PC-3 (cell line): ENCODE data around the gene ATP5PB. TPM values are rescaled to one million over a fixed set of nuclear protein-coding genes. Genes with fewer than 3 reads are reported as not detected.

Experiments
- ATAC-seq: fragments of 200-7000 bp; cut with Tn5 transposase; 2 replicates; pipeline ENCODE4 v1.9.1; 2020; ENCODE audit warnings: mild to moderate bottlenecking, moderate library complexity
- BruUV-seq: library from RNA; stranded (reverse); fragments of 400-500 nt; replicated peaks from 2 replicates; lab custom pipeline; 2021; lab: Mats Ljungman, UMichigan
- CTCF ChIA-PET: fragments of 300-600 bp; sonication (Branson Sonifier 250); formaldehyde crosslinking; loops from one replicate; lab custom pipeline; 2022; ENCODE audit warnings: antibody characterized with exemption; lab: Charles Lee
- POLR2A ChIA-PET: fragments of 300-600 bp; sonication (Branson Sonifier 250); formaldehyde crosslinking; loops from one replicate; lab custom pipeline; 2022; ENCODE audit warnings: antibody characterized with exemption; ENCODE audit not compliant: unreplicated experiment; lab: Charles Lee
- DNase-seq: peaks from one replicate; pipeline ENCODE4 v3.0.0-alpha.2; 2015
- H2AFZ ChIP-seq: fragments of 300-600 bp; sonication (generic); 2 replicates; pipeline ENCODE4 v1.6.0; 2016; ENCODE audit warnings: antibody characterized with exemption, low read length
- H3F3A ChIP-seq: fragments of 300-600 bp; sonication (generic); one replicate; pipeline ENCODE4 v1.6.0; 2017; ENCODE audit warnings: antibody characterized with exemption, low read length, control low read depth, mild to moderate bottlenecking; ENCODE audit not compliant: unreplicated experiment
- H3K27ac ChIP-seq: fragments of 300-600 bp; sonication (generic); 2 replicates; pipeline ENCODE4 v1.5.1; 2016; ENCODE audit warnings: mild to moderate bottlenecking, low read length
- H3K27me3 ChIP-seq: fragments of 300-600 bp; sonication (generic); 2 replicates; pipeline ENCODE4 v1.6.1; 2016; ENCODE audit warnings: low read length, mixed read lengths
- H3K36me3 ChIP-seq: fragments of 300-600 bp; sonication (generic); 2 replicates; pipeline ENCODE4 v1.6.1; 2016; ENCODE audit warnings: low read depth, mixed run types, low read length, mixed read lengths
- H3K4me1 ChIP-seq: fragments of 300-600 bp; sonication (generic); 2 replicates; pipeline ENCODE4 v1.5.1; 2016; ENCODE audit warnings: low read length; ENCODE audit not compliant: insufficient read depth
- H3K4me2 ChIP-seq: fragments of 300-600 bp; sonication (generic); 2 replicates; pipeline ENCODE4 v1.6.0; 2016; ENCODE audit warnings: low read length
- H3K4me3 ChIP-seq: fragments of 300-600 bp; sonication (generic); 2 replicates; pipeline ENCODE4 v1.5.1; 2016; ENCODE audit warnings: mild to moderate bottlenecking, low read length, mixed read lengths
- H3K79me2 ChIP-seq: fragments of 300-600 bp; sonication (generic); 2 replicates; pipeline ENCODE4 v1.6.1; 2017; ENCODE audit warnings: low read length, mixed read lengths
- H3K9ac ChIP-seq: fragments of 300-600 bp; sonication (generic); 2 replicates; pipeline ENCODE4 v1.6.0; 2016; ENCODE audit warnings: mild to moderate bottlenecking, low read length
- H3K9me2 ChIP-seq: fragments of 300-600 bp; sonication (generic); replicated peaks from 2 replicates; pipeline ENCODE4 v1.6.1; 2016; ENCODE audit warnings: mixed run types, low read length, mixed read lengths
- H3K9me3 ChIP-seq: fragments of 300-600 bp; sonication (generic); 2 replicates; pipeline ENCODE4 v1.6.1; 2016; ENCODE audit warnings: low read length, mixed read lengths
- H4K20me1 ChIP-seq: fragments of 300-600 bp; sonication (generic); 2 replicates; pipeline ENCODE4 v1.6.1; 2016; ENCODE audit warnings: low read length, mixed read lengths
- CTCF ChIP-seq: fragments of 300-600 bp; sonication (generic); conservative IDR thresholded peaks from 2 replicates; pipeline ENCODE4 v1.5.1; 2017; ENCODE audit warnings: antibody characterized with exemption, low read depth, mild to moderate bottlenecking, low read length
- EZH2 ChIP-seq: fragments of 300-600 bp; sonication (generic); IDR thresholded peaks from one replicate; pipeline ENCODE4 v1.6.1; 2017; ENCODE audit warnings: antibody characterized with exemption, mild to moderate bottlenecking, low read length; ENCODE audit not compliant: unreplicated experiment
- EZH2phosphoT487 ChIP-seq: fragments of 300-600 bp; sonication (generic); IDR thresholded peaks from 2 replicates; pipeline ENCODE4 v1.6.1; 2018; ENCODE audit warnings: mild to moderate bottlenecking, antibody characterized with exemption, low read length, borderline replicate concordance
- intact Hi-C: fragments of 100-400 bp; cut with micrococcal nuclease; formaldehyde crosslinking; loops from 2 replicates; pipeline ENCODE4 v1.9.0; 2023
- total RNA-seq: library from RNA; depleted of rRNA; stranded (reverse); fragments of >200 nt; gene quantifications from 2 replicates; pipeline ENCODE4 v1.2.3, GENCODE V29; 2014

ATP5PB gene
- total RNA-seq, 1 experiment from 2014 or later, result 612 TPM

GRCh38 chr1:111436726-111437125 lies 12.5 kb upstream of the ATP5PB start:
- peak; percentile 83 for ATAC-seq
- BruUV-seq, result no TSS peak
- no peaks in the 10 kb centered on the region for H3K9me2 ChIP-seq

GRCh38 chr1:111439461-111440351 lies 9.6 kb upstream of the ATP5PB start:
- TF ChIP-seq EZH2 (no peak), EZH2phosphoT487 (no peak), CTCF (no peak)
- intact Hi-C loops, result no loop called here

More at GRCh38 chr1:111436726-111437125, 12.5 kb upstream of the ATP5PB start:
- H3K27me3 ChIP-seq, result no peaks in the 10 kb centered on the region
- H4K20me1 ChIP-seq, result no peaks in the 10 kb centered on the region
- no peaks in the 10 kb centered on the region for H3K79me2 ChIP-seq
- no peak overlapping the region for H3K4me3 ChIP-seq
- CTCF ChIA-PET, result no interaction called here
- no peak overlapping the region for H3K9ac ChIP-seq
- intact Hi-C loops, result no loop called here
- no peak for TF ChIP-seq EZH2
- no peak for TF ChIP-seq EZH2phosphoT487
- no peak for TF ChIP-seq CTCF
- POLR2A ChIA-PET, result interaction anchor here (0.7 kb wide), 1 partner anchor 30 kb away, joined by 3 read pairs; no protein-coding TSS in a partner anchor
- peak overlapping the region; percentile 36 for H3K27ac ChIP-seq
- H3K4me1 ChIP-seq, result peaks cover 20% of the 10 kb centered on the region
- H2AFZ ChIP-seq, result no peak overlapping the region
- peak; percentile 80 for DNase-seq
- H3F3A ChIP-seq, result no peaks in the 10 kb centered on the region
- H3K9me3 ChIP-seq, result no peaks in the 10 kb centered on the region
- peak overlapping the region; percentile 46 for H3K4me2 ChIP-seq
- H3K36me3 ChIP-seq, result peaks cover 38% of the 10 kb centered on the region

More at GRCh38 chr1:111439461-111440351, 9.6 kb upstream of the ATP5PB start:
- H3K27ac ChIP-seq, result no peak overlapping the region
- H3K36me3 ChIP-seq, result peaks cover 68% of the 10 kb centered on the region
- DNase-seq, result no peak
- no peak overlapping the region for H3K9ac ChIP-seq
- H3K79me2 ChIP-seq, result peaks cover 6% of the 10 kb centered on the region
- no peak for ATAC-seq
- no peak overlapping the region for H2AFZ ChIP-seq
- CTCF ChIA-PET, result no interaction called here
- H3K9me2 ChIP-seq, result no peaks in the 10 kb centered on the region
- POLR2A ChIA-PET, result no interaction called here
- no peaks in the 10 kb centered on the region for H3K9me3 ChIP-seq
- no peaks in the 10 kb centered on the region for H4K20me1 ChIP-seq
- no TSS peak for BruUV-seq
- no peak overlapping the region for H3K4me3 ChIP-seq
- H3K4me1 ChIP-seq, result peaks cover 20% of the 10 kb centered on the region
- H3F3A ChIP-seq, result no peaks in the 10 kb centered on the region
- H3K27me3 ChIP-seq, result no peaks in the 10 kb centered on the region
- H3K4me2 ChIP-seq, result no peak overlapping the region
